Uterus (tissue), 2 donors: Measurements from ENCODE around the gene CBR3.

Experiments used
- CTCF ChIP-seq, 4 experiments: fragments of 200-600 bp in 2 of 4; fragments of 450-650 bp in 2 of 4; sonication (generic) in 2 of 4; IDR thresholded peaks; one replicate each; pipeline ENCODE4 v1.5.1; 2016 to 2019; ENCODE audit warnings: antibody characterized with exemption in 4 of 4, mild to moderate bottlenecking in 2 of 4, moderate library complexity in 1 of 4
- POLR2A ChIP-seq, 2 donors: fragments of 450-650 bp; IDR thresholded peaks; one replicate each; pipeline ENCODE4 v1.6.1; 2016; ENCODE audit warnings: antibody characterized with exemption in 2 of 2, mild to moderate bottlenecking in 1 of 2, moderate library complexity in 1 of 2

DNA sequence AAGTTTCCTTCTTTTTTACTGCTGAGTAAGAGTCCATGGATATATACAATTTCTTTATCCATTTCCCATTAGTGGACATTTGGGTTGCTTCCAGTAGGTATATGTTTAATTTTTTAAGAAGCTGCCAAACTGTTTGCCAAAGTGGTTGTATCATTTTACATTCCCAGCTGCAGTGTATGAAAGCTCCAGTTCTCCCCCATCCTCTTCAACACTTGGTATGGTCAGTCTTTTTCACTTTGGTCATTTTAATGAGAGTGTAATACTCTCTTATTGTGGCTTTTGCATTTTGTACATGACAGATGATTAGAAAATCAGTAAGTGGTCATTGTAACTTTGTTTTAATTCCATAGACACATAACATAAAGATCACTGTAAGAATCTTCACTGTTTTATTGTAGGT lies 44.3 kb downstream of the CBR3 start:
- TF ChIP-seq CTCF (IDR thresholded peaks at IDR 0.05) (no peak), POLR2A (IDR thresholded peaks at IDR 0.05) (no peak)
